Endothelial cell of umbilical vein (primary cell): ENCODE measurements around the gene TLR6.

Experiments used
- EZH2 ChIP-seq: IDR thresholded peaks from 2 replicates; pipeline ENCODE4 v1.6.1; 2012; ENCODE audit warnings: borderline replicate concordance, low read depth, mild to moderate bottlenecking, moderate library complexity, low read length, inconsistent platforms; ENCODE audit not compliant: severe bottlenecking
- POLR2A ChIP-seq: IDR thresholded peaks from 2 replicates; pipeline ENCODE4 v1.6.1; 2012; ENCODE audit warnings: low read depth, mild to moderate bottlenecking, control low read depth, low read length
- POLR2AphosphoS5 ChIP-seq: IDR thresholded peaks from 2 replicates; pipeline ENCODE4 v1.6.1; 2012; ENCODE audit warnings: low read depth, mild to moderate bottlenecking, control low read depth, low read length, moderate library complexity; ENCODE audit not compliant: insufficient read depth
- TF ChIP-seq, protein P1 (sequence below), 2 donors: IDR thresholded peaks; 1 replicate in 1 of 2; 2 replicates in 1 of 2; pipeline ENCODE4 v1.5.1; 2011; ENCODE audit warnings: low read length in 2 of 2, mild to moderate bottlenecking in 2 of 2, moderate library complexity in 2 of 2, control low read depth in 1 of 2, inconsistent platforms in 1 of 2, low read depth in 1 of 2; ENCODE audit not compliant: insufficient read depth in 1 of 2; ENCODE audit errors: extremely low read depth in 1 of 2

DNA sequence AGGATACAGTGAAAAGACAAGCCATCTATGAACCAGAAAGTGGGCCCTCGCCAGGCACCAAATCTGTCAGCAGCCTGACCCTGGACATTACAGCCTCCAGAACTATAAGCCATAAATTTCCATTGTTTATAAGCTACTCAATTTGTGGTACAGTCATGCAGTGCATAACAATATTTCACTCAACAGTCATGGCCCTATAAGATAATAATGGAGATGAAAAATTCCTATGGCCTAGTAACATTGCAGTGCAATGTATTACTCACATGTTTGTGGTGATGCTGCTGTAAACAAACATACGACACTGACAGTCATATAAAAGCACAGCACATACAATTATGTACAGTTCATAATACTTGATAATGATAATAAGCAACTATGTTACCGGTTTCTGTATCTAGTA, 34.9 kb downstream of the TLR6 start:
- TF ChIP-seq POLR2A = no peak
- no peak for TF ChIP-seq EZH2
- TF ChIP-seq, protein P1, sequence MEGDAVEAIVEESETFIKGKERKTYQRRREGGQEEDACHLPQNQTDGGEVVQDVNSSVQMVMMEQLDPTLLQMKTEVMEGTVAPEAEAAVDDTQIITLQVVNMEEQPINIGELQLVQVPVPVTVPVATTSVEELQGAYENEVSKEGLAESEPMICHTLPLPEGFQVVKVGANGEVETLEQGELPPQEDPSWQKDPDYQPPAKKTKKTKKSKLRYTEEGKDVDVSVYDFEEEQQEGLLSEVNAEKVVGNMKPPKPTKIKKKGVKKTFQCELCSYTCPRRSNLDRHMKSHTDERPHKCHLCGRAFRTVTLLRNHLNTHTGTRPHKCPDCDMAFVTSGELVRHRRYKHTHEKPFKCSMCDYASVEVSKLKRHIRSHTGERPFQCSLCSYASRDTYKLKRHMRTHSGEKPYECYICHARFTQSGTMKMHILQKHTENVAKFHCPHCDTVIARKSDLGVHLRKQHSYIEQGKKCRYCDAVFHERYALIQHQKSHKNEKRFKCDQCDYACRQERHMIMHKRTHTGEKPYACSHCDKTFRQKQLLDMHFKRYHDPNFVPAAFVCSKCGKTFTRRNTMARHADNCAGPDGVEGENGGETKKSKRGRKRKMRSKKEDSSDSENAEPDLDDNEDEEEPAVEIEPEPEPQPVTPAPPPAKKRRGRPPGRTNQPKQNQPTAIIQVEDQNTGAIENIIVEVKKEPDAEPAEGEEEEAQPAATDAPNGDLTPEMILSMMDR (IDR thresholded peaks at IDR 0.05; ENCODE audit: extremely low read depth in 1 of 2, insufficient read depth in 1 of 2, low read depth in 1 of 2, low read length in 2 of 2) = no peak
- TF ChIP-seq POLR2AphosphoS5 = no peak
